NB4 (cell line): ENCODE data around the gene SLC7A10.
A peak's percentile ranks its signal among the peaks of the same experiment; 100 is the strongest.

ENCODE experiments used
- DNase-seq: peaks from one replicate; pipeline ENCODE4 v3.0.0; 2010; ENCODE audit warnings: low read depth
- H3K4me3 ChIP-seq: one replicate; pipeline ENCODE4 v1.5.1; 2011; ENCODE audit warnings: mild to moderate bottlenecking, low read depth, low read length, moderate library complexity
- MYC ChIP-seq: IDR thresholded peaks from 2 replicates; pipeline ENCODE4 v1.6.1; 2011; ENCODE audit warnings: low read depth, low read length
- POLR2A ChIP-seq: IDR thresholded peaks from 2 replicates; pipeline ENCODE4 v1.6.1; 2011; ENCODE audit warnings: mild to moderate bottlenecking; ENCODE audit not compliant: insufficient read length; ENCODE audit errors: extremely low read depth
- TF ChIP-seq, protein P1 (sequence below): IDR thresholded peaks from 2 replicates; pipeline ENCODE4 v1.6.1; 2011; ENCODE audit warnings: low read depth, low read length
- TF ChIP-seq, protein P2 (sequence below): IDR thresholded peaks from one replicate; pipeline ENCODE4 v1.5.1; 2012; ENCODE audit warnings: low read depth, low read length

SLC7A10 gene

DNA sequence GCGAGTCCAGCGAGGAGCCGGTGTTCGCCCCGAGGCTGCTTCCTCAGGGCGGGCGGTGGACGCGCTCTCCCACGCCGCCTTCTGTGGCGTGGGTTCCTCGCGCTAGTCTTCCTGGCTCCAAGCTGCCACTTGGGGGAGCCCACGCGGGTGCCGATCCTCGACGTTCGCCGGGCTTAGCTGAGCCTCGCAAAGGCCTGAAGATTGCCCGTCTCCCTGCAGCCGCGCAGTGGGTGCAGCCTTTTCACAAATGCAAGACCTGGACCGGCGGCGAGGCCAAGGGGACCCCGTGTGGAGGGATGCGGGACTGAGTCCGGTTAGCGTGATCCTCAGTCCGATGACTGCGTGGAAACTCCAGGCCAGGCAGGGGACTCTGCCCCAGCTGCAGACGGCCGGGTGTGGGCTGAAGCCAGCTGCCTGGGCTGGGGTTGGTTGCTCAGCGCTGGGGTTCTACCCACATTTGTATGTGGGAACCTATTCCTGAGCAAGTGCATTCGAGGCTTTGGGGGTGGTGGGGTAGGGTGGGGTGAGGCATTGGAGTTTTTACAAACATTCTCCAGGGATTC lies 48.2 kb downstream of the SLC7A10 start:
- no peak for DNase-seq

DNA sequence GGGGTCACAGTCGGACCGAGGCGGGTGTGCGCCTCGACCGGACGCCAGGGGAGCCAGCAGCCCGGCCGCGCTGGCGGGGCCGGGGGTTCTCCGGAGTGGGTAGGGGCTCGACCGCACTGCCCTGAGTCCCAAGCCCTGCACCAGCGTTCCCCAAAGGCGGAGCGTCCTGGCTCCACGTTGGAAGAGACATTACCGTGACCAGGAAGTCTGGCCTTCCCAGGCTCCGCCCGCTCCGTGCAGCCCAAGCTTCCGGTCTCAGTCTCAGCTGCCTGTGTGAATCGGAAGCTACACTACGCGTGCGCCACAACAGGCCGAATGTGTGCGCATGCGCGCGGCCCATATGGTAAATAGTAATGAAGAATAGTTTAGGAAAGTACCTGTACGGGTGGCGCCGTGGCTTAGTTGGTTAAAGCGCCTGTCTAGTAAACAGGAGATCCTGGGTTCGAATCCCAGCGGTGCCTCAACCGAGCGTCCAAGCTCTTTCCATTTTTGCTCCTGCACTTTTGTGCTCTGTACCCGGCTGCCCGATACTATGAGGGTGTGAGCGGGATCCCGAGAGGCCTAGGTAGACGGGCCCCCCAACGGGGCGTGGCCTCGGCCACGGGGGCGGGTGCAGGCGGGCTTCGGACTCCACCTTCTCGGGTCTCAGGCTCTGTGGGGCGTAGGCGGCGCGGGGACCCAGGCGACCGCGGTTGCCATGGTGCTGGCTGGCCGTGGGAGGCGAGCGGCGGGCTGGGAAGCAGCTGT lies 48.8 kb downstream of the SLC7A10 start:
- DNase-seq = peak; percentile 97
- TF ChIP-seq, protein P1, sequence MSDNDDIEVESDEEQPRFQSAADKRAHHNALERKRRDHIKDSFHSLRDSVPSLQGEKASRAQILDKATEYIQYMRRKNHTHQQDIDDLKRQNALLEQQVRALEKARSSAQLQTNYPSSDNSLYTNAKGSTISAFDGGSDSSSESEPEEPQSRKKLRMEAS = peak; percentile 22
- TF ChIP-seq POLR2A (peak; percentile 89), MYC (peak; percentile 26; the same call in 1 of the 2 replicates)
- TF ChIP-seq, protein P2, sequence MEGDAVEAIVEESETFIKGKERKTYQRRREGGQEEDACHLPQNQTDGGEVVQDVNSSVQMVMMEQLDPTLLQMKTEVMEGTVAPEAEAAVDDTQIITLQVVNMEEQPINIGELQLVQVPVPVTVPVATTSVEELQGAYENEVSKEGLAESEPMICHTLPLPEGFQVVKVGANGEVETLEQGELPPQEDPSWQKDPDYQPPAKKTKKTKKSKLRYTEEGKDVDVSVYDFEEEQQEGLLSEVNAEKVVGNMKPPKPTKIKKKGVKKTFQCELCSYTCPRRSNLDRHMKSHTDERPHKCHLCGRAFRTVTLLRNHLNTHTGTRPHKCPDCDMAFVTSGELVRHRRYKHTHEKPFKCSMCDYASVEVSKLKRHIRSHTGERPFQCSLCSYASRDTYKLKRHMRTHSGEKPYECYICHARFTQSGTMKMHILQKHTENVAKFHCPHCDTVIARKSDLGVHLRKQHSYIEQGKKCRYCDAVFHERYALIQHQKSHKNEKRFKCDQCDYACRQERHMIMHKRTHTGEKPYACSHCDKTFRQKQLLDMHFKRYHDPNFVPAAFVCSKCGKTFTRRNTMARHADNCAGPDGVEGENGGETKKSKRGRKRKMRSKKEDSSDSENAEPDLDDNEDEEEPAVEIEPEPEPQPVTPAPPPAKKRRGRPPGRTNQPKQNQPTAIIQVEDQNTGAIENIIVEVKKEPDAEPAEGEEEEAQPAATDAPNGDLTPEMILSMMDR = no peak
- H3K4me3 ChIP-seq = peak overlapping the region; percentile 77

More for the DNA sequence above, 48.2 kb downstream of the SLC7A10 start:
- TF ChIP-seq, protein P2 = no peak
- TF ChIP-seq, protein P1 = peak; percentile 25; the same call in 1 of the 2 replicates
- peak overlapping the region; percentile 47 for H3K4me3 ChIP-seq

DNA sequence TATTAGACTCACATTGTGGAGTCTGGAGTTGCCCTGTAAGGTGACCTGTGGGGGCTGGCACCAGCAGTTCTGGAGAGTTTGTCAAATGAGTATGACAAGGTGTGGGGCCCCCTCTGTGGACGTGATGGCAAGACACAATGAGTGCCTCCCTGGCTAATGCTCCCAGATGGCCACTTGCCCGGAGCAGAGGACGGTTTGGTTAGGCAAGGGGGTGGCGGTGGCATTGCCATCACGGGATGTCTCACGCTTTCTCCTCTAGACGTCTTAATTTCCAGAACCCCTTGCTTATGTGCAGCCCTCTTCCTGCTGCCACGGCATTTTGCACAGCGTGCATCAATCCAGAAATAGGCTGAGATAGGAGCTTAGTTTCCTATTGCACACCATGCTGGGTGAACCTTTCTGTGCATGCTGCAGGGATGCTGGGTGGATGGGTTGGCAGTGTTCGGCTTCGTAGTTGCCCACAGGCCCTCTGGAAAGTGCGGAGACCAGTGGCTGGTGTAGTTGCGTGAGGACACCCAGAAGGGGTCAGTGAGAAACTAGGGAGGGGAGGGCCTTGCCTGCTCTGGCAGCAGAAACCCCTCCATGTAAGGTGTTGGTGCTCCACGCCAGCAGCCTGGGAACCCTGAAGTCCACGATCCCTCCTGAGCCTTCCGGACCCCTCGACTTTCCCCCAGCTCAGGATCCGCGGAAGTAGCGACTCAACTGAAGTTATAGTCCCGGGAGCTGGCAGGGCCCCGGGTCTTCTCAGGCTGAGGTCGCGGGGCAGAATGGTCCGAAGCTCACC lies 49.6 kb downstream of the SLC7A10 start:
- TF ChIP-seq, protein P2 = peak; percentile 1
- TF ChIP-seq MYC (no peak), POLR2A (no peak)
- TF ChIP-seq, protein P1 = no peak
- peak overlapping the region; percentile 77 for H3K4me3 ChIP-seq
- DNase-seq = peak; percentile 53

DNA sequence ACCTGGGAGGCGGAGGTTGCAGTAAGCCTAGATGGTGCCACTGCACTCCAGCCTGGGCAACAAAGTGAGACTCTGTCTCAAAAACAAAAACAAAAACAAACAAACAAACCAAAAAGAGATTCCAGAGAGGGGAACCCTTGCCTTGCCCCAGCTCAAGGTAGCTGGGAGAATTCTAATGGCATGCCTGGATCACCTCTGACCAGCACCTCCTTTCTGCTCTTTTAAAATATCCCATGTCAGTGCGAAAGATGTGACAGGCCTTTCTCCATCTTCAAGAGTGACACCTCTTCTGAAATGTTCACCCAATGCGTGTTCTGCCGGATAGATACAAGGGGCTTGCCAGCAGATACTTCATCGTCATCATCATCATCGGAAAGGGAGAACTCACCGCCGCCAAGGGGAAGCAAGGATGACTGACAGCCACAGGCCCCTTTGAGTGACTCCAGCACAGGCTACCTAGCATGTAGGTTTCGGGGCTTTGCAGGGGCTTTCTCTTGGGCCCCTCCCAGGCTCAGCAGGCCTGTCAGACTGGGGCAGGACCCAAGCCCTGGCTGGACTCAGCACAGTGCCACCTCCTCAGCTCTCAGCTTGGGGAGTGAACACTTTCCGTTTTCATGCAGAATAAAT lies 50.4 kb downstream of the SLC7A10 start:
- DNase-seq = no peak
- peak overlapping the region; percentile 77 for H3K4me3 ChIP-seq

DNA sequence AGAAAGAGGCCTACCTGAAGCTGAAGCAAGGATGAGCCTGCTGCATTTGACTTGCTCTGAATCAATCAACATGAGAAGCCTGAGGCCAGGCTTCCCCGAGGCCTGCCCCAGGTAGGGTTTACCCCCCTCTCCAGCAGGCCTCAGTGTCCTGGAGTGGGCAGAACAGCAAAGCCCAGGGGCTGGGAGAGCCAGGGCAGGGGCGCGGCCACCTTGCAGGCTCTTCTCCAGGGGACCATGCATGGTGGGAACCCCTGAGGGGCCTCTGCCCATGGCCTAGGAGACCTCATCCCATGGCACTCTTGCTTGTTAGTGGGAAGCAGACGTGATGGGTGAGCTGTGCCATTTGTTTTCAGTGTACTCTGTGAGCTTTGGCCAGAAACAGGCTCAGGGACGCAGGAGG lies 51.5 kb downstream of the SLC7A10 start:
- TF ChIP-seq, protein P2 = no peak
- TF ChIP-seq, protein P1 = no peak
- no peak for TF ChIP-seq MYC
- TF ChIP-seq POLR2A = no peak
- no peak for DNase-seq
- no peak overlapping the region for H3K4me3 ChIP-seq

More for the DNA sequence above, 50.4 kb downstream of the SLC7A10 start:
- TF ChIP-seq, protein P1 = no peak
- TF ChIP-seq MYC = no peak
- TF ChIP-seq, protein P2 = no peak
- TF ChIP-seq POLR2A = no peak
